HG03060 (cell line): ENCODE results near the gene RAB1A.

Source experiments
- ATAC-seq: cut with Tn5 transposase; IDR thresholded peaks from one replicate; pipeline ENCODE4 v1.9.1; 2021; ENCODE audit warnings: low read depth, moderate number of reproducible peaks; ENCODE audit not compliant: unreplicated experiment

The RAB1A gene

GRCh38 chr2:65040400-65041261 lies 89.3 kb downstream of the RAB1A start:
- ATAC-seq: no peak

GRCh38 chr2:65039640-65040039 lies 90.3 kb downstream of the RAB1A start:
- ATAC-seq: no peak

- no peak for ATAC-seq
Observed at GRCh38 chr2:65037178-65037577, 92.7 kb downstream of the RAB1A start.
